H1 (cell line): ENCODE results near the gene TEKT5. TPM values are rescaled to one million over a fixed set of nuclear protein-coding genes. Genes with fewer than 3 reads are reported as not detected.

Experiments used
- CTCF ChIA-PET: fragments of 300-600 bp; sonication (Branson Sonifier 250); formaldehyde crosslinking; loops from one replicate; lab custom pipeline; 2021; ENCODE audit not compliant: partially characterized antibody; lab: Charles Lee
- POLR2A ChIA-PET: fragments of 300-600 bp; sonication (Branson Sonifier 250); formaldehyde crosslinking; loops from one replicate; lab custom pipeline; 2021; ENCODE audit warnings: inconsistent platforms; ENCODE audit not compliant: partially characterized antibody; lab: Charles Lee
- DNase-seq, 2 experiments: peaks; one replicate each; pipeline versions ENCODE4 v3.0.0 to v3.0.0-alpha.2; 2010 to 2022; ENCODE audit warnings: low spot score in 2 of 2, low read depth in 1 of 2, mixed read lengths in 1 of 2
- FAIRE-seq: peaks from 2 replicates; lab custom pipeline; 2011; peaks lifted over from hg19 to GRCh38; lab: Jason Lieb, UNC
- H2AFZ ChIP-seq: 2 replicates; pipeline ENCODE4 v1.8.1; 2012; ENCODE audit warnings: low read length, inconsistent platforms
- H2AK5ac ChIP-seq: 2 replicates; pipeline ENCODE4 v1.6.1; 2013; ENCODE audit warnings: low read depth, low read length
- H2BK120ac ChIP-seq: replicated peaks from 2 replicates; pipeline ENCODE3; 2013; ENCODE audit warnings: low read depth, low read length, inconsistent platforms
- H2BK12ac ChIP-seq: 2 replicates; pipeline ENCODE4 v1.6.1; 2013; ENCODE audit warnings: low read depth, low read length
- H2BK15ac ChIP-seq: 2 replicates; pipeline ENCODE4 v1.6.1; 2013; ENCODE audit warnings: low read length
- H2BK20ac ChIP-seq: 2 replicates; pipeline ENCODE4 v1.6.1; 2013; ENCODE audit warnings: low read length
- H2BK5ac ChIP-seq: 2 replicates; pipeline ENCODE4 v1.6.1; 2013; ENCODE audit warnings: low read depth, low read length
- H3K14ac ChIP-seq: 2 replicates; pipeline ENCODE4 v1.6.1; 2013; ENCODE audit warnings: inconsistent platforms; ENCODE audit not compliant: insufficient read length
- H3K18ac ChIP-seq: 2 replicates; pipeline ENCODE4 v1.6.1; 2013; ENCODE audit warnings: low read length; ENCODE audit errors: extremely low read depth
- H3K23ac ChIP-seq: 2 replicates; pipeline ENCODE4 v1.6.1; 2013; ENCODE audit warnings: inconsistent platforms; ENCODE audit not compliant: insufficient read length
- H3K23me2 ChIP-seq: 2 replicates; pipeline ENCODE4 v1.6.1; 2013; ENCODE audit warnings: low read depth, low read length
- H3K27ac ChIP-seq: 2 replicates; pipeline ENCODE4 v1.6.1; 2011; ENCODE audit warnings: low read depth, low read length, inconsistent platforms
- H3K27me3 ChIP-seq, 4 experiments: replicated peaks in 1 of 4; 1 replicate in 1 of 4; 2 replicates in 3 of 4; pipeline versions ENCODE4 v1.6.1 to v1.8.1; 2011 to 2013; ENCODE audit warnings: low read length in 3 of 4, mild to moderate bottlenecking in 3 of 4, inconsistent platforms in 2 of 4, mixed read lengths in 2 of 4, moderate library complexity in 1 of 4; ENCODE audit not compliant: control insufficient read depth in 3 of 4, insufficient read depth in 3 of 4; ENCODE audit errors: extremely low read depth in 1 of 4
- H3K36me3 ChIP-seq, 4 experiments: 2 replicates each; pipeline versions ENCODE4 v1.6.1 to v1.8.1; 2011 to 2013; ENCODE audit warnings: mild to moderate bottlenecking in 4 of 4, low read length in 3 of 4, moderate library complexity in 2 of 4, control low read depth in 1 of 4, inconsistent platforms in 1 of 4; ENCODE audit not compliant: insufficient read depth in 4 of 4, control insufficient read depth in 2 of 4
- H3K4ac ChIP-seq: replicated peaks from 2 replicates; pipeline ENCODE3; 2013; ENCODE audit warnings: low read length, low read depth, mixed read lengths, inconsistent platforms; ENCODE audit not compliant: insufficient read length
- H3K4me1 ChIP-seq, 4 experiments: replicated peaks in 1 of 4; 1 replicate in 1 of 4; 2 replicates in 3 of 4; pipeline versions ENCODE4 v1.6.1 to v1.8.1; 2011 to 2013; ENCODE audit warnings: low read length in 3 of 4, inconsistent platforms in 2 of 4, mixed read lengths in 1 of 4; ENCODE audit not compliant: insufficient read depth in 4 of 4, control insufficient read depth in 3 of 4
- H3K4me2 ChIP-seq, 2 experiments: 2 replicates each; pipeline versions ENCODE4 v1.6.1 to v1.8.1; 2011 to 2013; ENCODE audit warnings: low read depth in 2 of 2, low read length in 2 of 2, control low read depth in 1 of 2, inconsistent platforms in 1 of 2, mild to moderate bottlenecking in 1 of 2; ENCODE audit not compliant: insufficient read depth in 1 of 2
- H3K4me3 ChIP-seq, 4 experiments: fragments of 200-600, 300-600 bp in 1 of 4; sonication (generic), shearing (Covaris generic), sonication (Bioruptor Twin) in 1 of 4; 2 replicates each; pipeline versions ENCODE4 v1.5.1 to v1.8.1; 2011 to 2016; ENCODE audit warnings: low read length in 4 of 4, low read depth in 3 of 4, control low read depth in 2 of 4, inconsistent platforms in 2 of 4, mild to moderate bottlenecking in 2 of 4, mixed read lengths in 1 of 4, moderate library complexity in 1 of 4; ENCODE audit not compliant: insufficient read depth in 2 of 4; ENCODE audit errors: extremely low read depth in 1 of 4
- H3K56ac ChIP-seq: replicated peaks from 2 replicates; pipeline ENCODE3; 2013; ENCODE audit warnings: low read depth, mild to moderate bottlenecking, mixed read lengths, low read length, inconsistent platforms; ENCODE audit not compliant: insufficient read length
- H3K79me1 ChIP-seq: 2 replicates; pipeline ENCODE4 v1.6.1; 2013; ENCODE audit warnings: low read depth, low read length, control low read depth
- H3K79me2 ChIP-seq, 2 experiments: 2 replicates each; pipeline versions ENCODE4 v1.6.1 to v1.8.1; 2012 to 2013; ENCODE audit warnings: low read length in 2 of 2, mild to moderate bottlenecking in 2 of 2, inconsistent platforms in 1 of 2; ENCODE audit not compliant: insufficient read depth in 2 of 2, control insufficient read depth in 1 of 2
- H3K9ac ChIP-seq, 4 experiments: replicated peaks in 1 of 4; 1 replicate in 1 of 4; 2 replicates in 3 of 4; pipeline versions ENCODE4 v1.6.1 to v1.8.1; 2011 to 2013; ENCODE audit warnings: low read depth in 3 of 4, low read length in 3 of 4, control low read depth in 2 of 4, mild to moderate bottlenecking in 2 of 4, moderate library complexity in 2 of 4, inconsistent platforms in 1 of 4; ENCODE audit errors: extremely low read depth in 1 of 4
- H3K9me3 ChIP-seq, 2 experiments: 2 replicates each; pipeline versions ENCODE4 v1.6.1 to v1.8.1; 2012 to 2013; ENCODE audit warnings: mild to moderate bottlenecking in 2 of 2, moderate library complexity in 2 of 2, control low read depth in 1 of 2, inconsistent platforms in 1 of 2, low read depth in 1 of 2, low read length in 1 of 2, mixed read lengths in 1 of 2; ENCODE audit not compliant: insufficient read depth in 2 of 2
- H4K20me1 ChIP-seq, 2 experiments: replicated peaks in 1 of 2; 2 replicates each; pipeline versions ENCODE3 to v1.8.1; 2011 to 2013; ENCODE audit warnings: inconsistent platforms in 2 of 2, low read length in 2 of 2, mild to moderate bottlenecking in 1 of 2; ENCODE audit not compliant: insufficient read depth in 2 of 2, control insufficient read depth in 1 of 2
- H4K5ac ChIP-seq: 2 replicates; pipeline ENCODE4 v1.6.1; 2013; ENCODE audit warnings: low read length, low read depth, mixed read lengths, inconsistent platforms; ENCODE audit not compliant: insufficient read length
- H4K8ac ChIP-seq: 2 replicates; pipeline ENCODE4 v1.8.0; 2013; ENCODE audit warnings: mild to moderate bottlenecking, moderate library complexity, low read length, inconsistent platforms; ENCODE audit not compliant: insufficient read depth; ENCODE audit errors: extremely low read depth
- H4K91ac ChIP-seq: replicated peaks from 2 replicates; pipeline ENCODE3; 2013; ENCODE audit warnings: low read length, mixed read lengths, inconsistent platforms; ENCODE audit not compliant: insufficient read length
- CBX8 ChIP-seq: fragments of 300-800, 300-1000 bp; sonication (generic); IDR thresholded peaks from 2 replicates; pipeline ENCODE4 v1.7.1; 2016; ENCODE audit warnings: low read depth, low read length, borderline replicate concordance
- CREB1 ChIP-seq: IDR thresholded peaks from 2 replicates; pipeline ENCODE4 v1.6.1; 2012; ENCODE audit warnings: inconsistent platforms
- RXRA ChIP-seq: IDR thresholded peaks from 2 replicates; pipeline ENCODE4 v1.6.1; 2011; ENCODE audit warnings: low read depth, mild to moderate bottlenecking, low read length, moderate library complexity; ENCODE audit not compliant: insufficient read depth
- SAP30 ChIP-seq: fragments of 300-600 bp; sonication (generic); IDR thresholded peaks from 2 replicates; pipeline ENCODE4 v1.7.1; 2012; ENCODE audit warnings: low read length, moderate library complexity, mild to moderate bottlenecking, inconsistent platforms; ENCODE audit not compliant: insufficient read depth, insufficient replicate concordance
- WGBS, 2 experiments: shearing (Covaris generic) in 1 of 2; methylation state at CpG; one replicate each; pipeline versions ENCODE4 v1.1.6 to v1.1.7; 2013 to 2015; ENCODE audit warnings: low lambda C conversion rate in 2 of 2, mixed read lengths in 2 of 2, inconsistent platforms in 1 of 2, low coverage in 1 of 2, missing lambda C conversion rate in 1 of 2; ENCODE audit not compliant: insufficient replicate concordance in 2 of 2, insufficient coverage in 1 of 2, insufficient read length in 1 of 2; ENCODE audit errors: extremely low coverage in 1 of 2, missing lambda C conversion rate in 1 of 2; 5-methylcytosine and 5-hydroxymethylcytosine counted together
- polyA plus RNA-seq, 7 experiments: library from polyadenylated mRNA; depleted of rRNA in 3 of 7; stranded (reverse) in 5 of 7; unstranded in 2 of 7; fragments of >200 nt in 5 of 7; fragments of 200-250 nt in 2 of 7; gene quantifications; 1 replicate in 5 of 7; 2 replicates in 1 of 7; 4 replicates in 1 of 7; pipeline versions ENCODE4 v1.2.1 to v1.2.3, GENCODE V29; 2011 to 2013; ENCODE audit warnings: missing spikeins in 2 of 7, mixed read lengths in 2 of 7
- total RNA-seq: library from RNA; stranded (reverse); fragmentation: NEBNext Ultra II Directional; extraction: Animal tissue kit (Norgen Biotek cat#: 25700); gene quantifications from 2 replicates; pipeline ENCODE4 v1.2.1, GENCODE V29; 2021

The TEKT5 gene
- total and polyA plus RNA-seq, 2 of the 8 experiments (the other 6 are each of a cell fraction or from before 2014, with no cell fraction given), result 0.95 TPM; not detected in 1

DNA sequence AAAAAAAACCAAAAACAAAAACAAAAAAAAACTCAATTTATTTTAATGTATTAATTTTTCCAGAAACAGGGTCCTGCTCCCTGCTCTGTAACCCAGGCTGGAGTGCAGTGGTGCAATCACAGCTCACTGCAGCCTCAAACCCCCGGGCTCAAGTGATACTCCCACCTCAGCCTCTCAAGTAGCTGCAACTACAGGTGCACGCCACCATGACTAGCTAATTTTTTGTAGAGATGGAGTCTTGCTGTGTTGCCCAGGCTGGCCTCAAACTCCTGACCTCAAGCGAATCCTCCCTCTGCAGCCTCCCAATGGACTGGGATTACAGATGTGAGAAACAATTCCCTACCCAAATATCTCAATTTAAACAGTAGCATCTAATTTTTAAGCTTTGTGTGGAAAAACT, 89.1 kb downstream of the TEKT5 start:
- Histone ChIP-seq H3K79me2 (no peaks in the 10 kb centered on the region), H3K9ac (no peak overlapping the region), H3K4me1 (peaks cover 0 to 10% (median 3%) of the 10 kb centered on the region in 4 experiments; a peak in 5 of 7 replicates), H3K56ac (no peak overlapping the region), H3K14ac (no peak overlapping the region), H2BK5ac (no peak overlapping the region), H2BK12ac (no peak overlapping the region), H3K9me3 (no peaks in the 10 kb centered on the region), H3K23ac (no peak overlapping the region), H3K4ac (no peak overlapping the region), H2AK5ac (no peak overlapping the region), H2BK20ac (no peak overlapping the region), H2BK15ac (no peak overlapping the region), H3K18ac (no peak overlapping the region), H4K91ac (no peak overlapping the region), H3K79me1 (no peaks in the 10 kb centered on the region), H3K27ac (no peak overlapping the region), H3K4me3 (no peak overlapping the region), H3K4me2 (no peak overlapping the region), H3K36me3 (no peaks in the 10 kb centered on the region; a peak in 1 of 8 replicates), H2BK120ac (no peak overlapping the region), H3K23me2 (no peaks in the 10 kb centered on the region), H2AFZ (no peak overlapping the region), H4K8ac (no peak overlapping the region), H4K5ac (no peak overlapping the region), H3K27me3 (no peaks in the 10 kb centered on the region; a peak in 1 of 7 replicates), H4K20me1 (no peaks in the 10 kb centered on the region)
- 83% methylated on average over 3 of the region's 3 CpGs; no CpG with 5 or more reads in 1 of the 2 experiments for WGBS, 2 experiments
- TF ChIP-seq RXRA (no peak), CREB1 (no peak), SAP30 (no peak), CBX8 (no peak)
- DNase-seq (no peak), FAIRE-seq (no peak)
- POLR2A ChIA-PET, result no interaction called here
- CTCF ChIA-PET, result interaction anchor here (0.6 to 1.7 kb wide), 5 partner anchors 10 to 132 kb away, joined by 3 to 6 read pairs (median 4); no protein-coding TSS in a partner anchor
